Right renal cortex interstitium (tissue), 3 donors: Measurements from ENCODE around the gene CELSR3. TPM values are rescaled to one million over a fixed set of nuclear protein-coding genes. Genes with fewer than 3 reads are reported as not detected.

Experiments used
- polyA plus RNA-seq, 3 donors: library from polyadenylated mRNA; unstranded; fragments of 120-200 nt; gene quantifications; one replicate each; pipeline ENCODE4 v1.2.1, GENCODE V29; 2013; ENCODE audit not compliant: insufficient read length in 3 of 3

The CELSR3 gene
- polyA plus RNA-seq, 3 donors = 0.74 to 0.81 (median 0.76) TPM

Other genes starting within 250 kb of the CELSR3 start
- gene PLXNB1, start 232.8 kb downstream of the CELSR3 start, polyA plus RNA-seq = 100 to 1,000 TPM; 140 to 172 (median 150) TPM
- gene CCDC51, start 222.8 kb downstream of the CELSR3 start, polyA plus RNA-seq = 10 to 100 TPM; 26.0 to 33.4 (median 27.2) TPM
- gene TMA7, start 222.6 kb downstream of the CELSR3 start, polyA plus RNA-seq = 100 to 1,000 TPM; 284 to 297 (median 286) TPM
- gene ATRIP, start 216.1 kb downstream of the CELSR3 start, polyA plus RNA-seq = 10 to 100 TPM; 13.1 to 13.7 (median 13.4) TPM
- 100 to 1,000 TPM in 2 of 3 donors, 10 to 100 TPM in 1; 95.0 to 104 (median 104) TPM for gene SHISA5, start 158.7 kb downstream of the CELSR3 start, polyA plus RNA-seq
- 1 to 10 TPM; 3.9 to 4.4 (median 4.1) TPM for gene PFKFB4, start 106.1 kb downstream of the CELSR3 start, polyA plus RNA-seq
- under 1 TPM; 0.19 to 0.25 (median 0.25) TPM for gene UCN2, start 99.1 kb downstream of the CELSR3 start, polyA plus RNA-seq
- 10 to 100 TPM; 12.9 to 14.7 (median 14.2) TPM for gene COL7A1, start 67.6 kb downstream of the CELSR3 start, polyA plus RNA-seq
- gene UQCRC1, start 53.2 kb downstream of the CELSR3 start, polyA plus RNA-seq = 100 to 1,000 TPM; 294 to 321 (median 294) TPM
- gene TMEM89, start 41.1 kb downstream of the CELSR3 start, polyA plus RNA-seq = not detected
- 10 to 100 TPM; 16.5 to 26.2 (median 18.4) TPM for gene SLC26A6, start 27.4 kb downstream of the CELSR3 start, polyA plus RNA-seq
- 10 to 100 TPM; 13.6 to 18.8 (median 18.2) TPM for gene NCKIPSD, start 23.0 kb upstream of the CELSR3 start, polyA plus RNA-seq
- gene IP6K2, start 54.3 kb upstream of the CELSR3 start, polyA plus RNA-seq = 100 to 1,000 TPM; 195 to 214 (median 213) TPM
- gene PRKAR2A, start 185.0 kb upstream of the CELSR3 start, polyA plus RNA-seq = 10 to 100 TPM; 43.9 to 53.6 (median 50.5) TPM
- gene SLC25A20, start 236.0 kb upstream of the CELSR3 start, polyA plus RNA-seq = 10 to 100 TPM; 21.5 to 26.1 (median 22.9) TPM